Thoracic aorta (tissue), 2 donors: Measurements from ENCODE around the gene CFAP161. TPM values are rescaled to one million over a fixed set of nuclear protein-coding genes. Genes with fewer than 3 reads are reported as not detected.

Experiments used
- ATAC-seq: fragments of 150-250 bp; one replicate; pipeline ENCODE4 v1.8.0; 2017; ENCODE audit warnings: low read depth; ENCODE audit not compliant: insufficient number of reproducible peaks, low FRiP score
- DNase-seq: peaks from one replicate; pipeline ENCODE4 v3.0.0-alpha.2; 2020; ENCODE audit warnings: low spot score
- H3K27ac ChIP-seq, 2 donors: fragments of 200-600 bp; sonication (generic); 1 replicate in 1 of 2; 2 replicates in 1 of 2; pipeline ENCODE4 v1.5.1; 2016; ENCODE audit warnings: mild to moderate bottlenecking in 2 of 2, moderate library complexity in 2 of 2
- H3K27me3 ChIP-seq: fragments of 200-600 bp; sonication (generic); replicated peaks from 2 replicates; pipeline ENCODE4 v1.6.0; 2016; ENCODE audit warnings: mild to moderate bottlenecking; ENCODE audit not compliant: insufficient read depth
- H3K36me3 ChIP-seq: fragments of 200-600 bp; sonication (generic); one replicate; pipeline ENCODE4 v1.5.1; 2016
- H3K4me1 ChIP-seq, 2 donors: fragments of 200-600 bp; sonication (generic); 1 replicate in 1 of 2; 2 replicates in 1 of 2; pipeline versions ENCODE4 v1.5.1 to v1.6.0; 2016; ENCODE audit warnings: low read depth in 2 of 2, mild to moderate bottlenecking in 1 of 2; ENCODE audit not compliant: control insufficient read depth in 1 of 2
- H3K4me3 ChIP-seq: fragments of 200-600 bp; sonication (generic); 2 replicates; pipeline ENCODE4 v1.5.1; 2016; ENCODE audit warnings: mild to moderate bottlenecking
- H3K9me3 ChIP-seq: fragments of 200-600 bp; sonication (generic); 2 replicates; pipeline ENCODE4 v1.5.1; 2016
- CTCF ChIP-seq: fragments of 200-600 bp; sonication (generic); IDR thresholded peaks from one replicate; pipeline ENCODE4 v1.5.1; 2019; ENCODE audit warnings: antibody characterized with exemption
- total RNA-seq, 2 donors: library from RNA; depleted of rRNA; stranded (reverse); fragments of >200 nt; gene quantifications; one replicate each; pipeline versions ENCODE4 v1.1.0 to v1.2.3, GENCODE V29; 2016

CFAP161 gene
- total RNA-seq, 2 donors from 2014 or later = 1.1 TPM; not detected in 1

GRCh38 chr15:81183439-81183775, 49.3 kb downstream of the CFAP161 start:
- ATAC-seq (no peak), DNase-seq (no peak)
- Histone ChIP-seq H3K4me3 (peak overlapping the region; percentile 47), H3K4me1 (peaks cover 0 to 17% of the 10 kb centered on the region in 2 donors), H3K27ac (no peak overlapping the region), H3K9me3 (no peaks in the 10 kb centered on the region), H3K36me3 (no peaks in the 10 kb centered on the region), H3K27me3 (no peaks in the 10 kb centered on the region)
- no peak for TF ChIP-seq CTCF

- DNase-seq = no peak
- ATAC-seq = no peak
- H3K27ac ChIP-seq = no peak overlapping the region
- no peak overlapping the region for H3K4me3 ChIP-seq
- peaks cover 0 to 17% of the 10 kb centered on the region in 2 donors for H3K4me1 ChIP-seq
- no peaks in the 10 kb centered on the region for H3K27me3 ChIP-seq
- no peaks in the 10 kb centered on the region for H3K36me3 ChIP-seq
- no peak for TF ChIP-seq CTCF
- H3K9me3 ChIP-seq = no peaks in the 10 kb centered on the region
Observed at GRCh38 chr15:81184188-81184587, 50.1 kb downstream of the CFAP161 start.

- no peaks in the 10 kb centered on the region for H3K9me3 ChIP-seq
- no peaks in the 10 kb centered on the region for H3K27me3 ChIP-seq
- peaks cover 0 to 17% of the 10 kb centered on the region in 2 donors for H3K4me1 ChIP-seq
- no peak for TF ChIP-seq CTCF
- no peak overlapping the region for H3K4me3 ChIP-seq
- H3K36me3 ChIP-seq = no peaks in the 10 kb centered on the region
- no peak for DNase-seq
- no peak overlapping the region for H3K27ac ChIP-seq
- no peak for ATAC-seq
Observed at GRCh38 chr15:81185631-81186295, 51.7 kb downstream of the CFAP161 start.

- no peaks in the 10 kb centered on the region for H3K27me3 ChIP-seq
- H3K27ac ChIP-seq = no peak overlapping the region
- no peak overlapping the region for H3K4me3 ChIP-seq
- ATAC-seq (no peak), DNase-seq (no peak)
- H3K4me1 ChIP-seq = no peaks in the 10 kb centered on the region
- H3K36me3 ChIP-seq = no peaks in the 10 kb centered on the region
- no peak for TF ChIP-seq CTCF
- no peaks in the 10 kb centered on the region for H3K9me3 ChIP-seq
Observed at GRCh38 chr15:81188354-81188753, 54.3 kb downstream of the CFAP161 start.

- H3K27me3 ChIP-seq = no peaks in the 10 kb centered on the region
- ATAC-seq (peak; percentile 33), DNase-seq (no peak)
- H3K4me1 ChIP-seq = no peaks in the 10 kb centered on the region
- H3K9me3 ChIP-seq = no peaks in the 10 kb centered on the region
- no peak for TF ChIP-seq CTCF
- H3K27ac ChIP-seq = peak overlapping the region in 1 of 2 donors; percentile 44
- no peak overlapping the region for H3K4me3 ChIP-seq
- no peaks in the 10 kb centered on the region for H3K36me3 ChIP-seq
Observed at GRCh38 chr15:81189583-81190283, 55.7 kb downstream of the CFAP161 start.
